Astrocyte of the cerebellum (primary cell): ENCODE results near the gene CDH12.

Source experiments
- DNase-seq: peaks from one replicate; pipeline ENCODE4 v3.0.0-alpha.2; 2011; ENCODE audit warnings: low read depth
- H3K4me3 ChIP-seq: 2 replicates; pipeline ENCODE4 v1.5.1; 2011; ENCODE audit warnings: mild to moderate bottlenecking, low read depth, low read length, moderate library complexity
- in situ Hi-C: cut with HindIII; loops from 2 replicates; pipeline ENCODE4 v1.10.0; 2017; ENCODE audit warnings: low sequenced_read_pairs
- TF ChIP-seq, protein P1 (sequence below): IDR thresholded peaks from 2 replicates; pipeline ENCODE4 v1.5.1; 2012; ENCODE audit warnings: low read length, low read depth, moderate library complexity, mild to moderate bottlenecking; ENCODE audit errors: missing control alignments

The CDH12 gene

DNA sequence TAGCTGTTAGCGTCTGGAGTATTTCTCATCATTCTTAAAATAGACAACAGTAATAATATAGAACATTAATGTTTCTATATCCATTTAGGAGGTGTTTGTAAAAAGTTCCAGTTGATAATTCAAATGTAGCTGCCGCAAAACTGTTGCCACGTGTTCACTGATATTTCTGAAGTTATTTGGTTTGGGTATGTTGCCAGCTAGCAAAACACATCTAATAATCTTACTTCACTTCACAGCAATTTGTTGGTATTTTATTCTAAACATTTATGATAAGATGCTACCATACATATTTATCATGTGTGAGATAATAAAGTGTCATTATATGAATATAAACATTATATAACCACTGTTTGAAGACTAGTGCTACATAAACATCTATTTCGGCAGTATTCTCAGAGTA lies 101.6 kb downstream of the CDH12 start:
- TF ChIP-seq, protein P1, sequence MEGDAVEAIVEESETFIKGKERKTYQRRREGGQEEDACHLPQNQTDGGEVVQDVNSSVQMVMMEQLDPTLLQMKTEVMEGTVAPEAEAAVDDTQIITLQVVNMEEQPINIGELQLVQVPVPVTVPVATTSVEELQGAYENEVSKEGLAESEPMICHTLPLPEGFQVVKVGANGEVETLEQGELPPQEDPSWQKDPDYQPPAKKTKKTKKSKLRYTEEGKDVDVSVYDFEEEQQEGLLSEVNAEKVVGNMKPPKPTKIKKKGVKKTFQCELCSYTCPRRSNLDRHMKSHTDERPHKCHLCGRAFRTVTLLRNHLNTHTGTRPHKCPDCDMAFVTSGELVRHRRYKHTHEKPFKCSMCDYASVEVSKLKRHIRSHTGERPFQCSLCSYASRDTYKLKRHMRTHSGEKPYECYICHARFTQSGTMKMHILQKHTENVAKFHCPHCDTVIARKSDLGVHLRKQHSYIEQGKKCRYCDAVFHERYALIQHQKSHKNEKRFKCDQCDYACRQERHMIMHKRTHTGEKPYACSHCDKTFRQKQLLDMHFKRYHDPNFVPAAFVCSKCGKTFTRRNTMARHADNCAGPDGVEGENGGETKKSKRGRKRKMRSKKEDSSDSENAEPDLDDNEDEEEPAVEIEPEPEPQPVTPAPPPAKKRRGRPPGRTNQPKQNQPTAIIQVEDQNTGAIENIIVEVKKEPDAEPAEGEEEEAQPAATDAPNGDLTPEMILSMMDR: no peak
- no peak overlapping the region for H3K4me3 ChIP-seq
- in situ Hi-C loops: no loop called here
- DNase-seq: no peak

GRCh38 chr5:22736443-22737003 lies 116.6 kb downstream of the CDH12 start:
- in situ Hi-C loops: no loop called here
- DNase-seq: no peak
- no peak overlapping the region for H3K4me3 ChIP-seq
- TF ChIP-seq, protein P1: no peak

DNA sequence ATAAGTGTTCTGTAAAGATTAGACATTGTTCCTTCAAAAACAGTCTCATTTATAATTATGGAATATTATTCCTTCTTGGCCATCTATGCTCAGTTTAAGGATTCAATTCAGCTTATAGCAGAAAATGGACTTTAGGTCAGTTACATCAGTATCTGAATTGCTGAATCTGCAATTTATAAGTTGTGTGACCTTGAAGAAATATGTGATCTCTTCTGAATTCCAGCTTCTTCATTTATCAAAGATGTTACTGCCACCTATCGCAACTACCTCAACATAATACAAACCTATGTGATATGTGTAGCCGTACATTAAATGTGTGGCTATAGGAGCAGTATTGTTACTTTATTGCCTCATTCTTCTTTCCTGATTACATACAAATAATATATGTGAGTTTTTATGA lies 118.2 kb downstream of the CDH12 start:
- TF ChIP-seq, protein P1: no peak
- no peak for DNase-seq
- no peak overlapping the region for H3K4me3 ChIP-seq
- in situ Hi-C loops: no loop called here

DNA sequence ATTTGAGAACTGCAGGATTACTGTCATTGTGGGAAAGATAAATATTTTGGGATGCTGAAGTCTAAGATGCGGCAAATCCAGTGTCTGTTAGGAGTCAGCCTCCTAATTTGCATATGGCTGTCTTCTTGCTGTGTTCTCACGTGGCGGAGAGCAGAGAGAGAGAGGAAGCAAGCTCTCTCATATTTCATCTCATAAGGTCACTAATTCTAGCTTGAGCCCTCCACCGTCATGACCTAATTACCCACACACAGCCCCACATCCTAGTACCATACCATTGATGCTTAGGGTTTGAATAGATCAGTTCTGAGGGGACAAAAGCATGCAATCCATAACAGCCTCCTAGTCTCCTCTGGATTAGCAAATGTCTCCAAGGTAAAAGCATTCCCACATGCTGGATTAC lies 124.5 kb downstream of the CDH12 start:
- in situ Hi-C loops: no loop called here
- H3K4me3 ChIP-seq: no peak overlapping the region
- no peak for DNase-seq
- TF ChIP-seq, protein P1: no peak

DNA sequence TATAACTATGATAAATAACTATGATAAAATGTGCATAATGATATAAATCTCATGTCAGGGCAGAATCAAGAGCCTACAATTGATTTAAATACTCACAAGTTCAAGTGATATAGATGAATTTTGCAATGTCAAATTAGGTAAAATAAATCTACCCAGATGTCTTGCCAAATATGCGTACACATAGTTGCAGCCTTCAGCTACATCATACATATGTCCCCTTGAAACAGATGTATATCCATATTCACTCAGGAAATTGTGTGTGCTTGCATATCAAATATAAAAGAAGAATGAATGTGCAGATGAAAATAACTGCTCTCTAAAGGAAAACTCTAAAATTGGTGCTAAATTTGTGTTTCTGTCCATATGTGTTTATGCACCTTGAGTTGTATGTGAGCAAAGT lies 130.7 kb downstream of the CDH12 start:
- TF ChIP-seq, protein P1: no peak
- in situ Hi-C loops: no loop called here
- no peak overlapping the region for H3K4me3 ChIP-seq
- no peak for DNase-seq

DNA sequence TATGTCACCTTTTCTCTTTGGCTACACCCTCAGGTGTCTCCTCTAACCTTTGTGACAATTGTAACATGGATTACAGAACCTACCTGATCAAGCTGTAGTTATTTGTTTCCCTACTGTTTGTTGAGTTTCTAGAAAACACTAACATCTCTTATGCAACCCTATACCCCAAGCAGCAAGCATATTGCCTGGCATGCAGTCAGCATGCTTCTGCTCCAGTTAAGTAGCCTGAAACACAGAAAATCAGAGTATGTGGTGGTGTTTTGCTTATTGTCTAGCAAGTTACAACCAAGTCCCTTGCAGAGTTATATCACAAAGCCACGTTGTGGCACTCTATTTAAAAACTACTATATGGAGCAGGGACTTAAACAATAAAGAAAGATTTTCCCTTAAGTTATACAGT lies 131.1 kb downstream of the CDH12 start:
- no peak overlapping the region for H3K4me3 ChIP-seq
- DNase-seq: no peak
- in situ Hi-C loops: no loop called here
- TF ChIP-seq, protein P1: no peak

DNA sequence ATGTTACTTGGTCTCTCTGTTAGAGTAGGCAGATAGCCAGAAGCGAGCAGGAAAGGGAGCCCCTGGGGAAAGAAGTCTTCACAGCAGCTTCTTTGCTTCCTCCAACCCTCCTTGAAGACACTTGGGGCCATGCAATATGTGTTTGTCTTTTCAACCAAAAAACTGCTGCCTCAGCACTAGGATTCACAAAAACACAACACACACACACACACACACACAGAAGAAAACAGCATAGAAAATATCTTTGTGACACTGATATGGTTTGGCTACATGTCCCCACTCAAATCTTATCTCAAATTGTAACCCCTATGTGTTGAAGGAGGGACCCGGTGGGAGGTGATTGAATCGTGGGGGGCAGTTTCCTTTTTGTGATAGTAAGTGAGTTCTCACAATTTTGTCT lies 133.3 kb downstream of the CDH12 start:
- TF ChIP-seq, protein P1: no peak
- in situ Hi-C loops: no loop called here
- no peak overlapping the region for H3K4me3 ChIP-seq
- DNase-seq: no peak
